ENCODE data around the gene KBTBD7.
A peak's percentile ranks its signal among the peaks of the same experiment; 100 is the strongest.

DNA sequence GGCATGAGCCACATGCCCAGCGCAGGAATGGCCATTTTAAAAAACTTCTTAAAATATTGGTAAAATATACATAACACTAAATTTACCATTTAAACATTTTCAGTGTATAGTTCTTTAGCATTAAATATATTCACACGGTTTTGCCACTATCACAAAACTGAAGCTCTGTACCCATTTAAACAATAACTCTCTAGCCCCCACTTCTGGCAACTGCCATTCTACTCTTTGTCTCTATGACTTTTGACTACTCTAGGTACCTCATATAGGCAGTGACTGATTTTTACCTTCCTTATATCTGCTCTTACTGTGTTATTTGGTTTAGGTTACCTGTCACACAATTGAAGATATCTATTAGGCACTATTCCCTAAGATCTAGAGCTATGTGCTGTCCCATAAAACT is 2.3 kb upstream of the KBTBD7 start:
- TF ChIP-seq, protein P1, sequence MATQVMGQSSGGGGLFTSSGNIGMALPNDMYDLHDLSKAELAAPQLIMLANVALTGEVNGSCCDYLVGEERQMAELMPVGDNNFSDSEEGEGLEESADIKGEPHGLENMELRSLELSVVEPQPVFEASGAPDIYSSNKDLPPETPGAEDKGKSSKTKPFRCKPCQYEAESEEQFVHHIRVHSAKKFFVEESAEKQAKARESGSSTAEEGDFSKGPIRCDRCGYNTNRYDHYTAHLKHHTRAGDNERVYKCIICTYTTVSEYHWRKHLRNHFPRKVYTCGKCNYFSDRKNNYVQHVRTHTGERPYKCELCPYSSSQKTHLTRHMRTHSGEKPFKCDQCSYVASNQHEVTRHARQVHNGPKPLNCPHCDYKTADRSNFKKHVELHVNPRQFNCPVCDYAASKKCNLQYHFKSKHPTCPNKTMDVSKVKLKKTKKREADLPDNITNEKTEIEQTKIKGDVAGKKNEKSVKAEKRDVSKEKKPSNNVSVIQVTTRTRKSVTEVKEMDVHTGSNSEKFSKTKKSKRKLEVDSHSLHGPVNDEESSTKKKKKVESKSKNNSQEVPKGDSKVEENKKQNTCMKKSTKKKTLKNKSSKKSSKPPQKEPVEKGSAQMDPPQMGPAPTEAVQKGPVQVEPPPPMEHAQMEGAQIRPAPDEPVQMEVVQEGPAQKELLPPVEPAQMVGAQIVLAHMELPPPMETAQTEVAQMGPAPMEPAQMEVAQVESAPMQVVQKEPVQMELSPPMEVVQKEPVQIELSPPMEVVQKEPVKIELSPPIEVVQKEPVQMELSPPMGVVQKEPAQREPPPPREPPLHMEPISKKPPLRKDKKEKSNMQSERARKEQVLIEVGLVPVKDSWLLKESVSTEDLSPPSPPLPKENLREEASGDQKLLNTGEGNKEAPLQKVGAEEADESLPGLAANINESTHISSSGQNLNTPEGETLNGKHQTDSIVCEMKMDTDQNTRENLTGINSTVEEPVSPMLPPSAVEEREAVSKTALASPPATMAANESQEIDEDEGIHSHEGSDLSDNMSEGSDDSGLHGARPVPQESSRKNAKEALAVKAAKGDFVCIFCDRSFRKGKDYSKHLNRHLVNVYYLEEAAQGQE (IDR thresholded peaks at IDR 0.05; ENCODE audit: unreplicated experiment), result no peak
- TF ChIP-seq, protein P2, sequence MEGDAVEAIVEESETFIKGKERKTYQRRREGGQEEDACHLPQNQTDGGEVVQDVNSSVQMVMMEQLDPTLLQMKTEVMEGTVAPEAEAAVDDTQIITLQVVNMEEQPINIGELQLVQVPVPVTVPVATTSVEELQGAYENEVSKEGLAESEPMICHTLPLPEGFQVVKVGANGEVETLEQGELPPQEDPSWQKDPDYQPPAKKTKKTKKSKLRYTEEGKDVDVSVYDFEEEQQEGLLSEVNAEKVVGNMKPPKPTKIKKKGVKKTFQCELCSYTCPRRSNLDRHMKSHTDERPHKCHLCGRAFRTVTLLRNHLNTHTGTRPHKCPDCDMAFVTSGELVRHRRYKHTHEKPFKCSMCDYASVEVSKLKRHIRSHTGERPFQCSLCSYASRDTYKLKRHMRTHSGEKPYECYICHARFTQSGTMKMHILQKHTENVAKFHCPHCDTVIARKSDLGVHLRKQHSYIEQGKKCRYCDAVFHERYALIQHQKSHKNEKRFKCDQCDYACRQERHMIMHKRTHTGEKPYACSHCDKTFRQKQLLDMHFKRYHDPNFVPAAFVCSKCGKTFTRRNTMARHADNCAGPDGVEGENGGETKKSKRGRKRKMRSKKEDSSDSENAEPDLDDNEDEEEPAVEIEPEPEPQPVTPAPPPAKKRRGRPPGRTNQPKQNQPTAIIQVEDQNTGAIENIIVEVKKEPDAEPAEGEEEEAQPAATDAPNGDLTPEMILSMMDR (conservative IDR thresholded peaks at IDR 0.05; ENCODE audit: low read depth in 2 of 2), result peak; percentile 56 to 60
- TF ChIP-seq POLR2AphosphoS5 (IDR thresholded peaks at IDR 0.05; ENCODE audit: low read depth), result no peak
- no peak for TF ChIP-seq EZH2 (IDR thresholded peaks at IDR 0.05; ENCODE audit: low read depth, unreplicated experiment)
- TF ChIP-seq JUNB (IDR thresholded peaks at IDR 0.05; ENCODE audit: unreplicated experiment), result no peak
- TF ChIP-seq, protein P3, sequence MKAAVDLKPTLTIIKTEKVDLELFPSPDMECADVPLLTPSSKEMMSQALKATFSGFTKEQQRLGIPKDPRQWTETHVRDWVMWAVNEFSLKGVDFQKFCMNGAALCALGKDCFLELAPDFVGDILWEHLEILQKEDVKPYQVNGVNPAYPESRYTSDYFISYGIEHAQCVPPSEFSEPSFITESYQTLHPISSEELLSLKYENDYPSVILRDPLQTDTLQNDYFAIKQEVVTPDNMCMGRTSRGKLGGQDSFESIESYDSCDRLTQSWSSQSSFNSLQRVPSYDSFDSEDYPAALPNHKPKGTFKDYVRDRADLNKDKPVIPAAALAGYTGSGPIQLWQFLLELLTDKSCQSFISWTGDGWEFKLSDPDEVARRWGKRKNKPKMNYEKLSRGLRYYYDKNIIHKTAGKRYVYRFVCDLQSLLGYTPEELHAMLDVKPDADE (IDR thresholded peaks at IDR 0.05), result no peak
- TF ChIP-seq ZNF114 (CRISPR knock-in tag; IDR thresholded peaks at IDR 0.05), result no peak
